ENCODE data around the gene DKK1.

DNA sequence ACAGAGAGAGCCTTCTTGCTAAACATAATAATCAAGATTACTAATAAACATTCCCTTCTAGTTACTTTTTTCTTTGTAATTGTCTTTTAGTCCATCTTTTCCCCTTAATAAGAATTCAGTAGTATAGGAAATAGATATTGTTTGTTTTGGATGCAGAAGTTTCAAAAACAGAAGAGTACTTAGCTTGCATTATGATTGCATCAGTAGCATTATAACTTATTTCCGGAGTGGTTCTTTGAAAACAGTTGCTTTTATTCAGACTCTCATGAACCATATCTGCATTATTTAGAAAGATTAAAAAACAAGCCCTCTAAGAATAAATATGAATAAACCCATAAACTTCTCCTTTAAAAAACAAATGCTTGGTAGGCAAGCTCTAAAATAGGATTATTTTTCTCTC, 34.0 kb upstream of the DKK1 start:
- TF ChIP-seq, protein P1, sequence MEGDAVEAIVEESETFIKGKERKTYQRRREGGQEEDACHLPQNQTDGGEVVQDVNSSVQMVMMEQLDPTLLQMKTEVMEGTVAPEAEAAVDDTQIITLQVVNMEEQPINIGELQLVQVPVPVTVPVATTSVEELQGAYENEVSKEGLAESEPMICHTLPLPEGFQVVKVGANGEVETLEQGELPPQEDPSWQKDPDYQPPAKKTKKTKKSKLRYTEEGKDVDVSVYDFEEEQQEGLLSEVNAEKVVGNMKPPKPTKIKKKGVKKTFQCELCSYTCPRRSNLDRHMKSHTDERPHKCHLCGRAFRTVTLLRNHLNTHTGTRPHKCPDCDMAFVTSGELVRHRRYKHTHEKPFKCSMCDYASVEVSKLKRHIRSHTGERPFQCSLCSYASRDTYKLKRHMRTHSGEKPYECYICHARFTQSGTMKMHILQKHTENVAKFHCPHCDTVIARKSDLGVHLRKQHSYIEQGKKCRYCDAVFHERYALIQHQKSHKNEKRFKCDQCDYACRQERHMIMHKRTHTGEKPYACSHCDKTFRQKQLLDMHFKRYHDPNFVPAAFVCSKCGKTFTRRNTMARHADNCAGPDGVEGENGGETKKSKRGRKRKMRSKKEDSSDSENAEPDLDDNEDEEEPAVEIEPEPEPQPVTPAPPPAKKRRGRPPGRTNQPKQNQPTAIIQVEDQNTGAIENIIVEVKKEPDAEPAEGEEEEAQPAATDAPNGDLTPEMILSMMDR (IDR thresholded peaks at IDR 0.05; ENCODE audit: insufficient read depth, low read depth, low read length): no peak
- TF ChIP-seq EZH2 (IDR thresholded peaks at IDR 0.05; ENCODE audit: insufficient read depth, low read length): no peak

Measured in astrocyte (in vitro differentiated cells and primary cell).